Kidney (tissue), 14 donors: ENCODE measurements around the gene RAPH1. TPM values are rescaled to one million over a fixed set of nuclear protein-coding genes. Genes with fewer than 3 reads are reported as not detected.

Source experiments
- DNase-seq, 5 donors: peaks; one replicate each; pipeline ENCODE4 v3.0.0-alpha.2; 2013 to 2020
- FAIRE-seq: peaks from 2 replicates; lab custom pipeline; 2012; peaks lifted over from hg19 to GRCh38; lab: Jason Lieb, UNC
- H3K27ac ChIP-seq, 2 donors: one replicate each; pipeline ENCODE4 v1.7.0; 2013; ENCODE audit warnings: low read depth in 2 of 2, low read length in 2 of 2, inconsistent platforms in 1 of 2
- H3K27me3 ChIP-seq: one replicate; pipeline ENCODE4 v1.7.1; 2013; ENCODE audit warnings: low read length, inconsistent platforms; ENCODE audit not compliant: control insufficient read depth, insufficient read depth
- H3K36me3 ChIP-seq, 3 donors: one replicate each; pipeline versions ENCODE4 v1.7.0 to v1.7.1; 2013; ENCODE audit warnings: low read length in 3 of 3, control low read depth in 1 of 3, inconsistent platforms in 1 of 3; ENCODE audit not compliant: insufficient read depth in 3 of 3, control insufficient read depth in 2 of 3
- H3K4me1 ChIP-seq, 3 donors: one replicate each; pipeline versions ENCODE4 v1.7.0 to v1.7.1; 2013; ENCODE audit warnings: low read length in 3 of 3, inconsistent platforms in 1 of 3, low read depth in 1 of 3; ENCODE audit not compliant: control insufficient read depth in 2 of 3, insufficient read depth in 2 of 3
- H3K4me3 ChIP-seq, 3 donors: one replicate each; pipeline versions ENCODE4 v1.7.0 to v1.8.1; 2013; ENCODE audit warnings: low read length in 3 of 3, control low read depth in 1 of 3, inconsistent platforms in 1 of 3
- H3K9ac ChIP-seq, 3 donors: one replicate each; pipeline versions ENCODE4 v1.7.0 to v1.7.1; 2013; ENCODE audit warnings: low read length in 3 of 3, control low read depth in 1 of 3, inconsistent platforms in 1 of 3
- H3K9me3 ChIP-seq, 3 donors: one replicate each; pipeline versions ENCODE4 v1.7.0 to v1.7.1; 2013; ENCODE audit warnings: low read length in 3 of 3, control low read depth in 1 of 3, inconsistent platforms in 1 of 3; ENCODE audit not compliant: control insufficient read depth in 2 of 3, insufficient read depth in 1 of 3
- CTCF ChIP-seq: IDR thresholded peaks from 3 replicates; pipeline ENCODE4 v1.5.1; 2012; ENCODE audit warnings: mild to moderate bottlenecking, moderate library complexity, borderline replicate concordance; ENCODE audit not compliant: insufficient read depth; ENCODE audit errors: extremely low read depth
- intact Hi-C: fragments of 100-400 bp; cut with DNase I; formaldehyde crosslinking; loops from one replicate; pipeline ENCODE4 v1.11.1; 2022
- polyA plus RNA-seq: library from polyadenylated mRNA; stranded (reverse); fragments of 350-450 nt; fragmentation: Illumina TruSeq; extraction: RNeasy Lipid Tissue Mini Kit (QIAGEN cat#74804); gene quantifications from one replicate; pipeline ENCODE4 v1.2.3, GENCODE V29; 2014; ENCODE audit warnings: low read depth, low replicate concordance; ENCODE audit not compliant: insufficient read depth
- total RNA-seq: library from RNA; stranded (reverse); fragmentation: NEBNext Ultra II Directional; extraction: Animal tissue kit (Norgen Biotek cat#: 25700); gene quantifications from one replicate; pipeline ENCODE4 v1.2.1, GENCODE V29; 2021
- donor health status: control.
- donor health status: control.
- donor health status: control.
- donor health status: control.
- donor health status: control.
- donor health status: DM: yes; HTN: yes; CAD: no.
- donor health status: Normal renal cell carcinoma (clear cell type).

The RAPH1 gene
- total and polyA plus RNA-seq, 2 donors from 2014 or later, result 3.5 to 90.7 TPM

GRCh38 chr2:203366639-203367466 lies 168.2 kb downstream of the RAPH1 start:
- Histone ChIP-seq H3K4me3 (no peak overlapping the region), H3K27ac (no peak overlapping the region)
- no peak for FAIRE-seq

GRCh38 chr2:203361922-203362321 lies 173.2 kb downstream of the RAPH1 start:
- H3K27ac ChIP-seq, result no peak overlapping the region

More at GRCh38 chr2:203366639-203367466, 168.2 kb downstream of the RAPH1 start:
- no peak overlapping the region for H3K9ac ChIP-seq
- DNase-seq, result no peak
- no peaks in the 10 kb centered on the region for H3K9me3 ChIP-seq
- no peaks in the 10 kb centered on the region for H3K36me3 ChIP-seq
- no peaks in the 10 kb centered on the region for H3K4me1 ChIP-seq
- intact Hi-C loops, result no loop called here
- TF ChIP-seq CTCF, result no peak
- H3K27me3 ChIP-seq, result no peaks in the 10 kb centered on the region

DNA sequence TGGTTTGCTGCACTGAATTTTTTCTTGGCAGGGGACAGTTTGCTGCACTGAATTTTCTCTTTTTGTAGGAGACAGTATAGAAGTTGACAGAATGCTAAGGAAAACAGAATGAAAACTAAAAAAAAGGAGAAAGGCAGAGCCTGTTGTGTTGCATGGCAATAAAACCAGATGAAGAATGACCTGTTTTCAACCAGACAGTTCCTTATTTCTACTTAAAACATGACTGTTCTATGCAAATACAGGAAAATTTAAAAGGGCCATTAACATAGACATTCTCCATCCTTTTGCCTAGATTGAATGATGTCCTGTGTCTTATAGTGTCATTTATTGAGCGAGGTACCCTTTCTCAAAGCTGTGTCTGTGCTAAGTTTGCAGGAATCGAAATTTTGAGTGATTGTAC lies 173.6 kb downstream of the RAPH1 start:
- no peak overlapping the region for H3K4me3 ChIP-seq
- no peak for FAIRE-seq
- peaks cover 0 to 5% (median 0%) of the 10 kb centered on the region in 3 donors for H3K4me1 ChIP-seq
- no peak overlapping the region for H3K9ac ChIP-seq
- H3K27me3 ChIP-seq, result no peaks in the 10 kb centered on the region
- H3K9me3 ChIP-seq, result no peaks in the 10 kb centered on the region
- peak in 1 of 5 donors; percentile 25 for DNase-seq
- no peak overlapping the region for H3K27ac ChIP-seq
- no peak for TF ChIP-seq CTCF
- no peaks in the 10 kb centered on the region for H3K36me3 ChIP-seq
- intact Hi-C loops, result no loop called here

More at GRCh38 chr2:203361922-203362321, 173.2 kb downstream of the RAPH1 start:
- DNase-seq (peak in 1 of 5 donors; percentile 13), FAIRE-seq (no peak)
- no peak overlapping the region for H3K9ac ChIP-seq
- H3K36me3 ChIP-seq, result no peaks in the 10 kb centered on the region
- no peak overlapping the region for H3K4me3 ChIP-seq
- TF ChIP-seq CTCF, result no peak
- intact Hi-C loops, result no loop called here
- H3K27me3 ChIP-seq, result no peaks in the 10 kb centered on the region
- H3K9me3 ChIP-seq, result no peaks in the 10 kb centered on the region
- H3K4me1 ChIP-seq, result peaks cover 0 to 5% (median 0%) of the 10 kb centered on the region in 3 donors
